ENCODE results near the gene BICC1. TPM values are rescaled to one million over a fixed set of nuclear protein-coding genes. Genes with fewer than 3 reads are reported as not detected.
A peak's percentile ranks its signal among the peaks of the same experiment; 100 is the strongest.

The BICC1 gene
- total RNA-seq, 1 donor from 2014 or later: 32.5 TPM

GRCh38 chr10:58651742-58652141, 139.1 kb downstream of the BICC1 start:
- no peak for DNase-seq

DNA sequence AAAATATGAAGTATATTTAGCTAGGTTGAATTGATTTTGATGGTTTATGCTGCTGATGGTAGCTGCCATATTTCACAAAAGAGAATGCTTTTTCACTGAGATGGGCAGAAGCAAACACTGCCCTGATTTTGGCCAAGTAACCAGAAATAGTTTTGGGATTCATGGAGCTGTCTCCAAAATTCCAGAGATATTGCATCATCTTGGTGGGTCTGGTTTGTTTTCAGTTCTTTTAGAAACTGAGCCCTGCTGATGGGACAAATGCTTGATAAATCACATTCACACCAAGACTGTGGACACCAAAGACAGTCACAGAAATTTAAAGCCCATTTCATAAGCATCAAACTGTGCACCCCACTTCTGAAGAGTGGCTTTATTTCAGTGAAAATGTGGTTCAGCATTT, 140.5 kb downstream of the BICC1 start:
- no peak for DNase-seq

DNA sequence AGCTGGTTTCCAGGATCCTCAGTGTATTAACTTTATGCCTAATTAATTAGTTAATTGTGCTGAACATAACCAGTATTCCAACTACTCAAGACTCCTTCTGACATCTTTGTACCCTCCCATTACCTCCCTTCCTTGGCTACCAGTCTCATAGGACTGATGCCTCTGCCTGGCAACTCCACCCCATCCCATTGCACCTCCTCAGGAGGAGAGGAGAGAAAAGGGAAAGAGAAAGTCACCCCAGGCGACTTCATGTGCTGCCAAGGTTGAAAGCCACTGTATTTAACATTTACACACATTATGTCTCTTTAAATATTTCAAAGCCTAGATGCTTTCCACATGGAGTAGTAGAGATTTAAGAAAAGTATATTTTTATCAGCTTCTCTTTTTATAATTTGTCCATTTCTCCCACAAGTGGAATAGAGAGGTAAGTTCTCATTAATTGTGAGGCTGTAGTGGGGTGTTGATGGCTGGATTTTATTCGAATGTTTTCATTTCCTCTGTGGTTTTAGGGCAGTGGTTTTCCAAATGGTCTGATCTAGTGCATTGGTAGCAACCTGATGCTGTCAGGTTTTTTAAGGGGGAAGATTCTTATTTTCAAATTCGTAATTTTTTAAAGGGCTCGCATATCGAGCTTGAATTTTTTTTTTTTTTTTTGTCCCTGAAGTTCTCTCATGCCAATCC, 148.0 kb downstream of the BICC1 start:
- no peak for DNase-seq

- no peak for DNase-seq
Observed at GRCh38 chr10:58661336-58661735, 148.7 kb downstream of the BICC1 start.

GRCh38 chr10:58661902-58662301, 149.2 kb downstream of the BICC1 start:
- no peak for DNase-seq

DNA sequence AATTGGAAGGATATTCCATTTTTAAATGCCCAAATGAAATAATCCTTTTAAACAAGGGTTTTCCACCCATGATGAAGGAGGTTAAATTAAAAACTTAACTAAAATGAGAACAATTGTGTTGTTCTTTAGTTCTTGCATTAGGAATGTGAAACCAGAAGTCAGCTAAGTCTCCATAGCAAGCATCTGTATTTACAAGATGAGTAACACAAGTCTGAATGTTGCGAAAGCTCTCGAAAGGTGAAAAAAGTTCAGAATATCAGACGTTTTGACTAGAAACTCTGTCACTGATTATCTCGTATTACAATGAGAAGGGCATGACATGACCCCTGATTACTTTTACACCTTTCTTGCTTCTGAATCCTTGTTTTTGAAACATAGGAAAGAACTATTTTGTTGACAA, 149.6 kb downstream of the BICC1 start:
- no peak for DNase-seq

- DNase-seq: no peak
Observed at GRCh38 chr10:58665361-58665760, 152.7 kb downstream of the BICC1 start.

DNA sequence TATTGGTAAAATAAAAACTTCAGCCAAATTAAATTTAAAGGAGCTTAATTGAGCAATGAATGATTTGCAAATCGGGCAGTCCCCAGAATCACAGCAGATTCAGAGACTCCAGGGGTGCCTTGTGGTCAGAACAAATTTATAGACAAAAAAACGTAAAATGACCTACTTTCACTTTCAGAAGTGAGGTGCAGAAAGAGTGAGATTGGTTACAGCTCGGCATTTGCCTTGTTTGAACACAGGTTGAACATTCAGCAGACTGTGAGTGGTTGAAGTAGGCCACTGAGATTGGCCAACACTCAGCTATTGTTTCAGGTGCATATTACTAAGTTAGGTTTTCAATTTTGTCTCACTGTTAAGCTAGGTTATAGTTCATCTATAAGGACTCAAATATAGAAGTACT, 153.4 kb downstream of the BICC1 start:
- DNase-seq: no peak

DNA sequence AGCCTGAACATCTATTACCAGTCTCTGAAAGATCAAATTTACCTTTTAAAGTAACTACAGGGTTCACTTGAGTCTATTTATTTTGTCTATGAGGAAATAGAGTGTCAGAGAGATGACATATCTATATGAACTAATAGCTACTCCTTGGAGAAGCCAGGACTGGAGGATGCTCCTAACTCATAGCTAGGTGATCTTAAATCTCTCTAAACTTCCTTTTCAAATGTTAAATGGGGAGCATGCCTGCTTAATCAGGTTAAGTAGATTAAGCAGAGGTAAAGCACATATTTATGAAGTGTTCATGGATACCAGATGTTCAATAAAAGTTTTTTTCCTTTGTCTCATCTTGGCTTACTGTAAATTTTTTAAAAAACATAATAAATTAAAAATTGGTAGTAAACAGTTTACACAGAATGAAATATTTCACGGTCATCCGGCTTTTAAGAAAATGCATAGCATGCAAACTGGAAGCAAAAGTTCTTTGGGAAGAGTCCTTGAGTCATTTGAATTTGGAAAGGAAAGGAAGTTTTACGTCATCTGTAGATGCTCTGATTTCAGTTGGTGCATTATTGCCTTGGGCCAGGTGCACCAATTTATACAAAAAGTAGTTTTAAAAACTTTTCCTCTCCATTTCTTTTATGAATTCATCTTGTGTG, 155.1 kb downstream of the BICC1 start:
- DNase-seq: no peak

GRCh38 chr10:58672845-58673244, 160.2 kb downstream of the BICC1 start:
- DNase-seq: peak; percentile 24

- no peak for DNase-seq
Observed at GRCh38 chr10:58674251-58674650, 161.6 kb downstream of the BICC1 start.

DNA sequence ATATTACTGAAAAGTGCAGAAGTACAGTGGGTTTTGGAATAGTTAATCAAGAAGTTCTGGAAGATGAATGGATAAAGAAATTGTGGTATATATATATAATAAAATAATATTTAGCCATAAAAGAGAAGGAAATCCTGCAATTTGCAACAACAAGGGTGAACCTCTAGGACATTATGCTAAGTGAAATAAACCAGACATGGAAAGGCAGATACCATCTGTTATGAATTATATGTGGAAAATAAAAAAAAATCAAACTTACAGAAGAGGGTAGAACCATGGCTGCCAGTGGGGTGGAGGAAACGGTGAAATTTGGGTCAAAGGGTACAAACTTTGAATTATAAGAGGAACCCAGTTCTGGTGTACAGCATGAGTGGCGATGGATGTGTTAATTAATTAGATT, 162.6 kb downstream of the BICC1 start:
- no peak for DNase-seq

- DNase-seq: no peak
Observed at GRCh38 chr10:58691528-58691927, 178.9 kb downstream of the BICC1 start.

- no peak for DNase-seq
Observed at GRCh38 chr10:58693919-58694318, 181.2 kb downstream of the BICC1 start.

DNA sequence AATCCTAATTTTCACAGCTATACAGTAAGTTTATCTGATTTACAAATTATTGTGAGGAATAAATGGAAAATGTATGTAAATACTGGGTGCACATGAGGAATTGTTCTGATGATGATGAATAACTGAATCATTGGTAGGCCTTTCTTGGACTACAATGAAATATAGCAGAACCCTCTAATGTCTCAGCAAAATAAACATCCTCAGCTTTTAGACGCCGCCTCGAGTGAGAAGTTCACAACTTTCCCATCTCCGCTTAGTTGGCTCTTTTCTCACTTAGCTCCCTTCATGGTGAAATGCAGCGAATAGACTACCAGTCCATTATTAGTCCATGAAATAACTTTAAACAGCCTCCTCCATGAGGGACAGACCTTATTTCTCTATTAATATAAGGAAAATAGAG, 182.3 kb downstream of the BICC1 start:
- no peak for DNase-seq

DNA sequence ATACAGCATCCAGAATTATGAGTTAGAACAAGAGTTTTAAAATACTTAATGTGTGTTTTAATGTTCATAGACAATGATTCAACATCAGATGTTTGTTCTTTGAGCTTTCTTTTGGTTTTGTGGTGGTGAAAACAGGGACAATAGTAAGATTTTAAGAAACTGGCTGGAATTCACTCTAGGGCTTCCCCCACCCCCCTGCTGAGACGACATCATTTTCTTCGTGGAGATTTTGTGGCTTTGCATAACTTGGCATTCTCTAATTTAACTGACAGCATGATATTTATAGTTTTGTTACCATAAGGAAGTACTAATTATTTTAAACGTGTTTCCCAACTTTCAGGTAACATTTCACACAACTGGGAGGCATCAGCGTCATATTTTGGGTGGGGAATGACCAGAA, 184.1 kb downstream of the BICC1 start:
- no peak for DNase-seq

GRCh38 chr10:58697691-58698090, 185.0 kb downstream of the BICC1 start:
- no peak for DNase-seq

DNA sequence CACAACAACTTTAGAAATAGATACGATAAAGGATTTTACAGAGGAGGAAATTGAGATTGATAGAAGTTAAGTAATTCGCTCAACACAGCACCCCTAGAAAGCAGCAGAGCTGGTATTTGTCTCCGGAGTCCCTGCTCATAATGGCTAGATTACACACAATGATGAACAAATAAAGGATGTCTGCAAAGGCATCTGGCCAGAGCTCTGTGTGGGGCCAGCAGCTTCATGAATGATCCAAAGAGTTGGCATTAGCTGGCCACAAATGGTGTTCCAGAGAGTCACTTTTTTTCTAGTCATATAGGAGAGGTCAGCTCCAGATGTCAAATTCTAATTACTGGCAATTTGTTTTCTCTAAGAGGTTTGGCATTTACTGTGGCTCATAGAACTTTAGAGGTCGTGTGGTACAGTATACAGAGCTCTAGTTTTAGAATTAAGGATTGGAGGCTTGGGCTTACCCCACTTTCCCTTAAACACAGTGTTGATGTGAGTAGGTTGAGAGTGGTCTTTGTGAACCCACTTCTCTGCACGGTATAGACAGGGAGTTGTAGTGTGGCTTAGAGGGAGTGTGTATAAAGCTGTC, 186.2 kb downstream of the BICC1 start:
- DNase-seq: no peak

DNA sequence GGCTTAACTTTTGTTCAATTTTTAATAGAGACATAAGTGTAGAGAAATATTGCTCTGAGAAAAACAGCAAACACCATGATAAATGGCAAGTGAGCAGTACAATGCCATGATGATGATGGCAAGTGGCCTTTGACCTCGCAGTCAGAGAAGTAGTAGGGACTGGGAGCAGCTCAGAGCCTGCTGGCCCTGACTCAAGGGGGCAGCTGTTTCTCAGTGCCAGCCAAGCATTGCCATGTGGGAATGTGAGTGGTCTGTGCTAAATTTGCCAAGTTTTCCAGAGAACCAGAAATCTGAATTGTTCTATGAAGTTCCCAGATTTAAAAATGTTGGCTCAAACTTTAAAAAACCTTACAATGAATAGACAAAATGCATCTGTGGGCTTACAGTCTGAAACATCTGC, 187.9 kb downstream of the BICC1 start:
- DNase-seq: peak; percentile 79

DNA sequence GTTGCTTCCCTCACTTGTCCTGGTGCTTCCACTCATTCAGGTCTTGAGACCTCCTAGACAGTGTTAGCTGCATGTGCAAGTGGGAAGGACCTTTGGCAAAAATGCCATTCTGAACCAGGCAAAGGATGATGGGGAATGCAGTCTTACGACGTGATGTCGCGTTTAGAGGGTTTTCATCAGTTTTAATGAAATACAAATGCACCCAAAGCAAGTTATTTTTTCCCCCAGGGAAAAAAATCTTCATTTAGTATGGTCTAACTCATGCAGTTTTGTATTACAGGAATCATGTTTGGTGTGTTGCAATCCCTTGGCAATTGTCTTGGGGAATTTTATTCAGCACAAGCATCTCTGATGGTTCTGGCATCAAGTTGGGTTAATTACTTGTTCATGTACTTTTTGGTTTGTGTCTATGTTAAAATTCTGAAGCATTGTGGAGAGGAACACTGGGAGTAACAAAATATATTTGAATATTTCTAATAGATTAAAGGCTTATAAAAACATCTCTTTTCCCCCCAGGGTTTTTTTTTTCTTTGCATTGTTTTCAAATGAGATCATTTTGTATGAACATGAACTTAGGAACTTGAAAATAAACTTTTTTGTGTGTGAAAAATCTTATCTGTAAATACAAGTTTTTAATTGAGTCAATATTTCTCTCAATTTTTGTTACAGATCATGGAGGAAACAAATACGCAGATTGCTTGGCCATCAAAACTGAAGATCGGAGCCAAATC, 188.9 kb downstream of the BICC1 start:
- DNase-seq: peak; percentile 56

GRCh38 chr10:58704226-58704625, 191.6 kb downstream of the BICC1 start:
- no peak for DNase-seq

DNA sequence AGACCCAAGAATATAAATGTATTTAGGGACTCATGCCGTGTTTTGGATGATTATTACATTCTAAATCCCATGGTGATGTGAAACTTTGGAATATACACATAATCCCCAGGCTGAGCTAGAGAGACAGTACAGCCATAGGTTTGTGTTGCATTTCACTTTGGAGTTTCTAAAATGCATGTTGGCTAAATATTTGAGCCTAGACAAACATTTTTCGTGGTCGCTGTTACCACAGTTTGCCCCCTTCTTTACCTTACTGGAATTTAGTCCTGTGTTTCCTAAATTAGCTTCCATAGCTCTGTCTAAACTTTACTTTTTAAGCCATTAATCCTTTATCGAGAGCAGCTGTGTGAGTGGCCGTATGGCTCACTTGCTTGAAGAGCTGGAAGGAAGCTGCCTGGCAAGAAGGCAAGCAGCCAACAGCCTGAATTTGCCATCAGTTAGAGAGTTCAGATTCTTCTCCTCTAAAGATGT, 192.0 kb downstream of the BICC1 start:
- DNase-seq: peak; percentile 80

DNA sequence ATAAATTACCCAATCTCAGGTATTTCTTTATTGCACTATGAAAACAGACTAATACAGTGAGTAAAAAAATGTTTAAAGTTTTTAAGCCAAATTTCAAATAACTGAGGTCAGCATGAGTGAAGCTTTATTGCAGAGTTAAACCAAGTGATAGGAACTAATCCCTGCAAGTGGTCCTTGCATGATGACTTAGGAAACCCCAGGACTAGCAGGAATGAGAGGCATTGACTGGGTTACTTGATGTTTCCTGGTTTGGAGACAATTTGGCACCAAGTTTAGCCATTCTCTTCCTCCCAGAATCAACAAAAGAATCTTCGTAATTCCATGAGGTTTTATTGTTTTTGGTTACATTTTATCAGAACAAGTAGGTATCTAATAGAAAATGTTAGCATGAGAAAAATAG, 194.2 kb downstream of the BICC1 start:
- DNase-seq: no peak
